MG63 (cell line): ENCODE data around the gene GULP1. TPM values are rescaled to one million over a fixed set of nuclear protein-coding genes. Genes with fewer than 3 reads are reported as not detected.
"Not testable (repeated sequence)": the region's sequence is repeated elsewhere in the genome, so short reads cannot be mapped to it uniquely, and the experiment has no call there.

Source experiments
- DNase-seq: peaks from one replicate; pipeline ENCODE4 v3.0.0-alpha.2; 2020
- H3K27me3 ChIP-seq: fragments of 250-450 bp; sonication (Bioruptor Pico); 2 replicates; pipeline ENCODE4 v1.5.1; 2020; ENCODE audit warnings: mild to moderate bottlenecking, moderate library complexity
- H3K36me3 ChIP-seq: fragments of 250-450 bp; sonication (Bioruptor Pico); 2 replicates; pipeline ENCODE4 v1.5.1; 2020; ENCODE audit warnings: mild to moderate bottlenecking, moderate library complexity
- H3K4me3 ChIP-seq: fragments of 250-450 bp; sonication (Bioruptor Pico); 2 replicates; pipeline ENCODE4 v1.5.1; 2020; ENCODE audit warnings: mild to moderate bottlenecking, moderate library complexity
- H3K9me3 ChIP-seq: fragments of 250-450 bp; sonication (Bioruptor Pico); 2 replicates; pipeline ENCODE4 v1.5.1; 2020; ENCODE audit warnings: mild to moderate bottlenecking, moderate library complexity
- total RNA-seq: library from RNA; depleted of rRNA; stranded (reverse); fragments of >200 nt; shearing (Covaris generic); gene quantifications from 2 replicates; pipeline ENCODE4 v1.2.3, GENCODE V29; 2014; ENCODE audit warnings: low replicate concordance

The GULP1 gene
- total RNA-seq, 1 experiment from 2014 or later = 14.6 TPM

- Histone ChIP-seq H3K4me3 (no peak overlapping the region), H3K27me3 (no peaks in the 10 kb centered on the region), H3K36me3 (no peaks in the 10 kb centered on the region), H3K9me3 (no peaks in the 10 kb centered on the region; the same call in 1 of the 2 replicates)
- DNase-seq = no peak
Measured at GRCh38 chr2:188601391-188601790, 309.7 kb downstream of the GULP1 start.

GRCh38 chr2:188601927-188602326 is 310.3 kb downstream of the GULP1 start:
- no peaks in the 10 kb centered on the region; the same call in 1 of the 2 replicates for H3K9me3 ChIP-seq
- H3K36me3 ChIP-seq = no peaks in the 10 kb centered on the region
- no peak overlapping the region for H3K4me3 ChIP-seq
- no peak for DNase-seq
- no peaks in the 10 kb centered on the region for H3K27me3 ChIP-seq

- no peak for DNase-seq
- Histone ChIP-seq H3K36me3 (no peaks in the 10 kb centered on the region), H3K27me3 (no peaks in the 10 kb centered on the region), H3K9me3 (no peaks in the 10 kb centered on the region; the same call in 1 of the 2 replicates), H3K4me3 (no peak overlapping the region)
Measured at GRCh38 chr2:188604579-188604978, 312.9 kb downstream of the GULP1 start.

GRCh38 chr2:188605609-188606584 is 314.2 kb downstream of the GULP1 start:
- DNase-seq, H3K9me3 ChIP-seq, H3K36me3 ChIP-seq, H3K27me3 ChIP-seq: not testable (repeated sequence)
- peak overlapping the region; percentile 20 for H3K4me3 ChIP-seq

DNA sequence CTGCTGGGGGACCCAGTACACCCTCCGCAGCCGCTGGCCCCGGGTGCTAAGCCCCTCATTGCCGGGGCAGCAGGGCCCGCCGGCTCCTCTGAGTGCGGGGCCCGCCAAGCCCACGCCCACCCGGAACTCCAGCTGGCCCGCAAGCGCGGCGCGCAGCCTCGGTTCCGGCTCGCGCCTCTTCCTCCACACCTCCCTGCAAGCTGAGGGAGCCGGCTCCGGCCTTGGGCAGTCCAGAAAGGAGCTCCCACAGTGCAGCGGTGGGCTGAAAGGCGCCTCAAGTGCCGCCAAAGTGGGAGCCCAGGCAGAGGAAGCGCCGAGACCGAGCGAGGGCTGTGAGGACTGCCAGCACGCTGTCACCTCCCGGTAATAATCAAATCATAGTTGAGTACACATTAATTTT is 314.9 kb downstream of the GULP1 start:
- not testable (repeated sequence) for H3K27me3 ChIP-seq, H3K4me3 ChIP-seq, H3K36me3 ChIP-seq, DNase-seq, H3K9me3 ChIP-seq

DNA sequence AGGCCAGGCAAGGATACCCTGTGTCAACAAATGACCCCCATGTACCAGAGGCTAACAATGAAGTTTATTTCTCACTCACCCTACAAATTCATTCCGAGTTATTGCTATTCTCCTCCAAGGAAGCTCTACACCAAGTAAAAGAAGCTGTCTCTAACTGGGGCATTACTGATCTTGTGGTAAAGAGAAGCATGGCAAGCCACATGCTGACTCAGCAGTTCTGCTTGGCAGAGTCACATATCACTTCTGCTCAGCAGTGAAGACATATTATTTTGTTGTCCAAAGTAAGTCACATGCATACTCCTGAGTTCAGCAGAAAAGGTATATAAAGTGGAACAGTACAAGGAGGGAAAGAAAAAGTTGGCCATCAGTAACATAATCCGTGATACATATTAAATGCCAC is 315.8 kb downstream of the GULP1 start:
- H3K27me3 ChIP-seq = no peaks in the 10 kb centered on the region
- H3K9me3 ChIP-seq = peaks cover 5% of the 10 kb centered on the region; the same call in 1 of the 2 replicates
- H3K36me3 ChIP-seq = no peaks in the 10 kb centered on the region
- DNase-seq = no peak
- H3K4me3 ChIP-seq = no peak overlapping the region

- Histone ChIP-seq H3K9me3 (peaks cover 5% of the 10 kb centered on the region; the same call in 1 of the 2 replicates), H3K27me3 (no peaks in the 10 kb centered on the region), H3K4me3 (no peak overlapping the region), H3K36me3 (no peaks in the 10 kb centered on the region)
- DNase-seq = no peak
Measured at GRCh38 chr2:188609321-188610049, 317.8 kb downstream of the GULP1 start.

GRCh38 chr2:188610050-188610444 is 318.4 kb downstream of the GULP1 start:
- no peak for DNase-seq

GRCh38 chr2:188610827-188611226 is 319.2 kb downstream of the GULP1 start:
- H3K27me3 ChIP-seq = no peaks in the 10 kb centered on the region
- H3K36me3 ChIP-seq = no peaks in the 10 kb centered on the region
- peaks cover 5% of the 10 kb centered on the region; the same call in 1 of the 2 replicates for H3K9me3 ChIP-seq
- no peak for DNase-seq
- H3K4me3 ChIP-seq = no peak overlapping the region

More at GRCh38 chr2:188610050-188610444, 318.4 kb downstream of the GULP1 start:
- Histone ChIP-seq H3K36me3 (no peaks in the 10 kb centered on the region), H3K27me3 (no peaks in the 10 kb centered on the region), H3K9me3 (peaks cover 5% of the 10 kb centered on the region; the same call in 1 of the 2 replicates), H3K4me3 (no peak overlapping the region)

DNA sequence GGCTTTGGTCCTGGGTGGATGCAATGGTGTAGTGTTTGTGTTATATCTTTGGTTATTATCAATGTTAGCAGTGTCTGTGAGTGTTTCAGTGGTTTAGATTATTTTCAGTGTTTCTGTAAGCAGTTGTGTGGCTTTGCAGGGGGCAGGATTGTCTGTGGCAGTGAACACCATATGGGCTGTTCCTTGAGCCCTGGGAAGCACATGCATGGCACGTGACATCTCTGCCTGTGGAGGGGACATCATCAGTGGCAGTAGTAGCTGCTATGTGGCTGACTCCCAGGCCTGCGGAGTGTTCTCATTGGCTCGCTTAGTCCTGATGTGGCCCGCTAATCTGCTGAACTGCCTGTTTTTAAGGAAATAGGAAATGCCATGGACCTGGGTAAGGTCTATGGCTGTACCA is 327.5 kb downstream of the GULP1 start:
- Histone ChIP-seq H3K27me3 (no peaks in the 10 kb centered on the region), H3K36me3 (no peaks in the 10 kb centered on the region), H3K4me3 (no peak overlapping the region), H3K9me3 (peaks cover 6% of the 10 kb centered on the region)
- DNase-seq = no peak

DNA sequence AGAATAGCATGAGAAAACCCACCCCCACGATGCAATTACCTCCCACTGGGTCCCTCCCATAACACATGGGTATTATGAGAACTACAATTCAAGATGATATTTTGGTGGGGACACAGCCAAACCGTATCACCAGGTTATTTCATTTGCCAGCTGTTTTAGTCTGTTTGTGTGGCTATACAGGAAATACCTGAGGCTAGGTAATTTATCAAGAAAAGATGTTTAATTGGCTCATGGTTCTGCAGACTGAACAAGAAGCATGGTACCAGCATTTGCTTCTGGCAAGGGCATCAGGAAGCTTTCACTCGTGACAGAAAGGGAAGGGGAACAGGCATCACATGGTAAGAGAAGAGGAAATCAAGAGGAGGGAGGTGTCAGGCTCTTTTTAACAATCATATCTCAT is 329.2 kb downstream of the GULP1 start:
- Histone ChIP-seq H3K4me3 (no peak overlapping the region), H3K27me3 (no peaks in the 10 kb centered on the region), H3K9me3 (peaks cover 6% of the 10 kb centered on the region), H3K36me3 (no peaks in the 10 kb centered on the region)
- DNase-seq = no peak

GRCh38 chr2:188622601-188623260 is 331.1 kb downstream of the GULP1 start:
- no peak overlapping the region for H3K4me3 ChIP-seq
- no peaks in the 10 kb centered on the region for H3K27me3 ChIP-seq
- no peaks in the 10 kb centered on the region for H3K36me3 ChIP-seq
- no peak for DNase-seq
- H3K9me3 ChIP-seq = peaks cover 4% of the 10 kb centered on the region

DNA sequence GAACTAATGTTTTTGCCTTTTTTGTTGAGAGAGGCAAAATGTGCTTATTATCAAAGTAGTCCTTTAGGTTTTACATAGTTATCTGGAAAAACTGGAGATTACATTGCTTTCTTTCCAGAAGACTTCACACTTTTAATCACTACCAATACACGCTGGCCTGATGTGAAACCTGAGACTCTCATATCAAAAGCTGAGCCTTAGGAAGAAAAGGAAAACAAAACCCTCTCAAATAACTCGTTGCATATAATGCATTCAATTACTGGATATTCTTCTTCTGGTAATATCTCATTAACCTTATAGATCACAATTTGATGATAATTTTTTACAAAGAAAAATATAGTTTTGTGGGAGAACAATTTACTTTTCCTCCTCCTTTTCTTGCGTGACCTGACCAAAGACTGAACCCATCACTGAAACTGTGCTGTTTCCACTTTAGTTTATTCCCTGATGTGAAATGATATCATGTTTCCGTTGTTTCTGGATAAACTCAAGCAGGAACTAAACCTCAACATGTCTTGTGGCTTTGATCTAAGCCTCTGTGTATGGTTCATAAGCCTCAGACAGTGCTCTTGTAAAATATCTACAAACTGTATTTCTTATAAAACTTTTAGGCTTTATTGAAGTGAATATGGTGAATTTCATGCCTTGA is 332.4 kb downstream of the GULP1 start:
- Histone ChIP-seq H3K27me3 (no peaks in the 10 kb centered on the region), H3K9me3 (peaks cover 4% of the 10 kb centered on the region), H3K36me3 (no peaks in the 10 kb centered on the region), H3K4me3 (no peak overlapping the region)
- no peak for DNase-seq

DNA sequence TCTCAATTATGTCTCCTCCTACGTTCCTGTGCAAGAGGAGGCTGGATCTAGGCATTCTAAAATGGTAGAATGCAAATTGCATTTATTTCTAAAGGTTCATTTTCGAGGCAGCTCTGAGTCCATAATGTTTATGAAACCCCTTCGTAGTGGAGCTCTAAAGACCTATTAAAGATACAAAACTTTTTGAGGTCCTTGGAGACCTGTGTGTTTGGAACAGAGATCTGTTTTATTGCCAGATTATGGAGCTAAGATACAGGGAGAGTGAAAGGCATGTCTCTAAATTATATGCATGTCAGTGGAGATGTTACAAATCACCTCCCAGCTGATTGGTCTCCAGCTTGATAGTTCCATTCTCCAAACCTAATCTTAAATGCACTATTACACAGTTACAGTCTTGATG is 335.8 kb downstream of the GULP1 start:
- Histone ChIP-seq H3K4me3 (no peak overlapping the region), H3K9me3 (no peaks in the 10 kb centered on the region), H3K27me3 (no peaks in the 10 kb centered on the region), H3K36me3 (no peaks in the 10 kb centered on the region)
- no peak for DNase-seq

- no peaks in the 10 kb centered on the region for H3K9me3 ChIP-seq
- H3K27me3 ChIP-seq = no peaks in the 10 kb centered on the region
- peak; percentile 52 for DNase-seq
- H3K36me3 ChIP-seq = no peaks in the 10 kb centered on the region
- no peak overlapping the region for H3K4me3 ChIP-seq
Measured at GRCh38 chr2:188628989-188629752, 337.5 kb downstream of the GULP1 start.
